Trophoblast cell (in vitro differentiated cells and primary cell): ENCODE measurements around the gene FBXL17.

Experiments used
- DNase-seq, 2 donors: peaks; one replicate each; pipeline ENCODE4 v3.0.0-alpha.2; 2016
- H2AFZ ChIP-seq: 2 replicates; pipeline ENCODE4 v1.6.1; 2013; ENCODE audit warnings: low read length, moderate library complexity, mild to moderate bottlenecking; ENCODE audit not compliant: insufficient read depth, poor library complexity
- H2AK5ac ChIP-seq: 2 replicates; pipeline ENCODE4 v1.6.1; 2013; ENCODE audit warnings: mild to moderate bottlenecking, low read length
- H2BK120ac ChIP-seq: 2 replicates; pipeline ENCODE4 v1.6.1; 2013; ENCODE audit warnings: low read length, mild to moderate bottlenecking, moderate library complexity; ENCODE audit not compliant: insufficient read depth, poor library complexity
- H2BK12ac ChIP-seq: 2 replicates; pipeline ENCODE4 v1.6.1; 2013; ENCODE audit warnings: mild to moderate bottlenecking, low read length, moderate library complexity
- H2BK5ac ChIP-seq: 2 replicates; pipeline ENCODE4 v1.6.1; 2013; ENCODE audit warnings: low read length, low read depth, moderate library complexity, mild to moderate bottlenecking; ENCODE audit not compliant: poor library complexity
- H3K14ac ChIP-seq: 2 replicates; pipeline ENCODE4 v1.6.1; 2013; ENCODE audit warnings: mild to moderate bottlenecking, low read length
- H3K18ac ChIP-seq: 2 replicates; pipeline ENCODE4 v1.6.1; 2013; ENCODE audit warnings: mild to moderate bottlenecking, low read length
- H3K23ac ChIP-seq: 2 replicates; pipeline ENCODE4 v1.6.1; 2013; ENCODE audit warnings: low read length
- H3K27ac ChIP-seq: 2 replicates; pipeline ENCODE4 v1.5.1; 2013; ENCODE audit warnings: low read depth, mild to moderate bottlenecking, inconsistent platforms, low read length, moderate library complexity
- H3K27me3 ChIP-seq: 2 replicates; pipeline ENCODE4 v1.6.1; 2013; ENCODE audit warnings: inconsistent platforms, mild to moderate bottlenecking, low read length, moderate library complexity; ENCODE audit not compliant: insufficient read depth
- H3K36me3 ChIP-seq, 2 experiments: 1 replicate in 1 of 2; 2 replicates in 1 of 2; pipeline ENCODE4 v1.6.1; 2013; ENCODE audit warnings: low read length in 2 of 2, mild to moderate bottlenecking in 2 of 2, moderate library complexity in 1 of 2; ENCODE audit not compliant: insufficient read depth in 2 of 2, control insufficient read depth in 1 of 2
- H3K4ac ChIP-seq: 2 replicates; pipeline ENCODE4 v1.6.1; 2013; ENCODE audit warnings: low read depth, mild to moderate bottlenecking, low read length, moderate library complexity
- H3K4me1 ChIP-seq, 2 experiments: 1 replicate in 1 of 2; 2 replicates in 1 of 2; pipeline ENCODE4 v1.6.1; 2013; ENCODE audit warnings: low read length in 2 of 2, mild to moderate bottlenecking in 2 of 2, moderate library complexity in 1 of 2; ENCODE audit not compliant: insufficient read depth in 2 of 2, control insufficient read depth in 1 of 2
- H3K4me2 ChIP-seq: 2 replicates; pipeline ENCODE4 v1.6.1; 2013; ENCODE audit warnings: inconsistent platforms, mild to moderate bottlenecking, low read length, moderate library complexity
- H3K4me3 ChIP-seq: 2 replicates; pipeline ENCODE4 v1.5.1; 2013; ENCODE audit warnings: mild to moderate bottlenecking, low read depth, low read length, inconsistent platforms
- H3K79me1 ChIP-seq: one replicate; pipeline ENCODE4 v1.6.1; 2013; ENCODE audit warnings: low read length
- H3K79me2 ChIP-seq: 2 replicates; pipeline ENCODE4 v1.6.1; 2013; ENCODE audit warnings: low read length, mild to moderate bottlenecking; ENCODE audit not compliant: control insufficient read depth, insufficient read depth, poor library complexity
- H3K9ac ChIP-seq: 2 replicates; pipeline ENCODE4 v1.6.1; 2013; ENCODE audit warnings: mild to moderate bottlenecking, low read length
- H3K9me3 ChIP-seq: 2 replicates; pipeline ENCODE4 v1.6.1; 2013; ENCODE audit warnings: low read depth, mild to moderate bottlenecking, control low read depth, inconsistent platforms, low read length; ENCODE audit not compliant: insufficient read depth
- H4K12ac ChIP-seq: 2 replicates; pipeline ENCODE4 v1.6.1; 2013; ENCODE audit warnings: low read depth, mild to moderate bottlenecking, low read length, moderate library complexity
- H4K8ac ChIP-seq: 2 replicates; pipeline ENCODE4 v1.6.1; 2013; ENCODE audit warnings: low read depth, mild to moderate bottlenecking, low read length, moderate library complexity
- H4K91ac ChIP-seq: one replicate; pipeline ENCODE4 v1.6.1; 2013; ENCODE audit warnings: low read depth, mild to moderate bottlenecking, low read length, moderate library complexity
- WGBS: extraction: QIAGEN DNeasy Blood & Tissue Kit; methylation state at CpG from one replicate; pipeline ENCODE4 v1.1.7; 2013; ENCODE audit warnings: missing lambda C conversion rate; ENCODE audit not compliant: insufficient read length, insufficient coverage; ENCODE audit errors: extremely low coverage; 5-methylcytosine and 5-hydroxymethylcytosine counted together

FBXL17 gene

GRCh38 chr5:107957051-107957450 lies 424.8 kb downstream of the FBXL17 start:
- H3K4me1 ChIP-seq: no peaks in the 10 kb centered on the region
- no CpG with 5 or more reads among the region's 3 CpGs for WGBS

GRCh38 chr5:107955321-107955720 lies 426.6 kb downstream of the FBXL17 start:
- no CpG with 5 or more reads among the region's 3 CpGs for WGBS
- H2BK5ac ChIP-seq: no peak overlapping the region
- no peak overlapping the region for H3K18ac ChIP-seq
- H3K27me3 ChIP-seq: no peaks in the 10 kb centered on the region
- H3K4me2 ChIP-seq: no peak overlapping the region
- no peak overlapping the region for H2BK12ac ChIP-seq
- H2AFZ ChIP-seq: no peak overlapping the region
- no peak overlapping the region for H3K4ac ChIP-seq
- no peak overlapping the region for H2AK5ac ChIP-seq
- H3K23ac ChIP-seq: no peak overlapping the region
- no peak overlapping the region for H3K9ac ChIP-seq
- H3K14ac ChIP-seq: no peak overlapping the region
- H3K9me3 ChIP-seq: no peaks in the 10 kb centered on the region
- no peak overlapping the region for H4K91ac ChIP-seq
- no peak overlapping the region for H2BK120ac ChIP-seq
- no peak for DNase-seq
- H3K4me1 ChIP-seq: no peaks in the 10 kb centered on the region
- no peak overlapping the region for H4K8ac ChIP-seq
- H3K4me3 ChIP-seq: no peak overlapping the region
- H3K79me2 ChIP-seq: no peaks in the 10 kb centered on the region
- H3K79me1 ChIP-seq: no peaks in the 10 kb centered on the region
- H3K36me3 ChIP-seq: no peaks in the 10 kb centered on the region
- H3K27ac ChIP-seq: no peak overlapping the region
- no peak overlapping the region for H4K12ac ChIP-seq

More at GRCh38 chr5:107957051-107957450, 424.8 kb downstream of the FBXL17 start:
- no peak overlapping the region for H2AFZ ChIP-seq
- H2BK12ac ChIP-seq: no peak overlapping the region
- H3K79me2 ChIP-seq: no peaks in the 10 kb centered on the region
- H3K4ac ChIP-seq: no peak overlapping the region
- no peak overlapping the region for H3K4me3 ChIP-seq
- no peak overlapping the region for H3K14ac ChIP-seq
- H3K9me3 ChIP-seq: no peaks in the 10 kb centered on the region
- H3K36me3 ChIP-seq: no peaks in the 10 kb centered on the region
- no peak overlapping the region for H2AK5ac ChIP-seq
- no peak for DNase-seq
- H3K9ac ChIP-seq: no peak overlapping the region
- H3K23ac ChIP-seq: no peak overlapping the region
- H3K79me1 ChIP-seq: no peaks in the 10 kb centered on the region
- no peak overlapping the region for H2BK120ac ChIP-seq
- no peak overlapping the region for H3K4me2 ChIP-seq
- H3K18ac ChIP-seq: no peak overlapping the region
- H4K91ac ChIP-seq: no peak overlapping the region
- H4K12ac ChIP-seq: no peak overlapping the region
- H3K27me3 ChIP-seq: no peaks in the 10 kb centered on the region
- no peak overlapping the region for H3K27ac ChIP-seq
- H4K8ac ChIP-seq: no peak overlapping the region
- no peak overlapping the region for H2BK5ac ChIP-seq

- no peak overlapping the region for H3K9ac ChIP-seq
- no peak for DNase-seq
- no peaks in the 10 kb centered on the region for H3K9me3 ChIP-seq
- no peak overlapping the region for H3K23ac ChIP-seq
- no peak overlapping the region for H3K27ac ChIP-seq
- no peaks in the 10 kb centered on the region for H3K79me2 ChIP-seq
- no peak overlapping the region for H2BK12ac ChIP-seq
- no peak overlapping the region for H2BK120ac ChIP-seq
- H4K8ac ChIP-seq: no peak overlapping the region
- no peak overlapping the region for H3K4me3 ChIP-seq
- no peak overlapping the region for H2AK5ac ChIP-seq
- no peaks in the 10 kb centered on the region for H3K79me1 ChIP-seq
- no peak overlapping the region for H3K18ac ChIP-seq
- H4K12ac ChIP-seq: no peak overlapping the region
- H2AFZ ChIP-seq: no peak overlapping the region
- no peaks in the 10 kb centered on the region for H3K36me3 ChIP-seq
- no peak overlapping the region for H2BK5ac ChIP-seq
- H3K4me1 ChIP-seq: peaks cover 0 to 4% of the 10 kb centered on the region in 2 experiments
- H3K4me2 ChIP-seq: no peak overlapping the region
- no peak overlapping the region for H3K14ac ChIP-seq
- no peaks in the 10 kb centered on the region for H3K27me3 ChIP-seq
- no peak overlapping the region for H4K91ac ChIP-seq
- no peak overlapping the region for H3K4ac ChIP-seq
Observed at GRCh38 chr5:107954254-107954653, 427.6 kb downstream of the FBXL17 start.

GRCh38 chr5:107952450-107952849 lies 429.4 kb downstream of the FBXL17 start:
- H4K12ac ChIP-seq: no peak overlapping the region
- no peak overlapping the region for H3K23ac ChIP-seq
- H3K18ac ChIP-seq: no peak overlapping the region
- no peak overlapping the region for H2BK5ac ChIP-seq
- H3K36me3 ChIP-seq: no peaks in the 10 kb centered on the region
- no peaks in the 10 kb centered on the region for H3K79me1 ChIP-seq
- no peak overlapping the region for H3K4ac ChIP-seq
- H4K91ac ChIP-seq: no peak overlapping the region
- H3K4me2 ChIP-seq: no peak overlapping the region
- no peak overlapping the region for H2BK12ac ChIP-seq
- WGBS: no CpG with 5 or more reads among the region's 4 CpGs
- H4K8ac ChIP-seq: no peak overlapping the region
- no peak overlapping the region for H3K27ac ChIP-seq
- no peak overlapping the region for H3K4me3 ChIP-seq
- H2AFZ ChIP-seq: no peak overlapping the region
- H3K4me1 ChIP-seq: peaks cover 2 to 7% of the 10 kb centered on the region in 2 experiments
- no peaks in the 10 kb centered on the region for H3K79me2 ChIP-seq
- no peaks in the 10 kb centered on the region for H3K9me3 ChIP-seq
- H3K27me3 ChIP-seq: no peaks in the 10 kb centered on the region
- no peak overlapping the region for H3K14ac ChIP-seq
- no peak overlapping the region for H2BK120ac ChIP-seq
- no peak for DNase-seq
- no peak overlapping the region for H3K9ac ChIP-seq
- no peak overlapping the region for H2AK5ac ChIP-seq
